ENCODE results near the gene S100A7A.
"Not testable (repeated sequence)": the region's sequence is repeated elsewhere in the genome, so short reads cannot be mapped to it uniquely, and the experiment has no call there.

The S100A7A gene

DNA sequence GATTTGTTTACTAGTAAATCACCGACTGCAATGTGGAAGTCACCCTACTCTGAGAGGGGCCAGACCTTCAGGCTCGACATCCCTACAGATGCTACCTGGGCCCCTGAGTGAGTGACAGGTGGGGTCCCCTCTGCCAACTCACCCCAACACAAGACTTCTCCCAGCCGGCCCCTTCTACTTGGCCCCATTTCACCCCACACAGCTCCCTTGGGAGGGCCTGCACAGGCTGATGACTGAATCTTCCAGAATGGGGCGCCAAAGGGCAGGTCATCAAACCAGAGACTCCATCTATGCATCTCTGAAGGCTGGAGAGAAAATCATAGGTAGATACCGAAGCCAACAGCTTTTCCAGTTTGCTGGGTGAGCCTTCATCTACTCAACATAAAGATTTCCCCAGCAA lies 16.1 kb upstream of the S100A7A start:
- Mint-ChIP-seq H3K4me3 (no peak overlapping the region), H3K36me3 (no peaks in the 10 kb centered on the region), H3K27ac (no peak overlapping the region), H3K9me3 (no peaks in the 10 kb centered on the region), H3K4me1 (no peaks in the 10 kb centered on the region), H3K27me3 (peaks cover 12% of the 10 kb centered on the region)
- DNase-seq: no peak
- CTCF ChIA-PET: interaction anchor here (1.7 to 1.8 kb wide), 2 partner anchors 44 to 95 kb away, joined by 4 to 6 read pairs; no protein-coding TSS in a partner anchor

DNA sequence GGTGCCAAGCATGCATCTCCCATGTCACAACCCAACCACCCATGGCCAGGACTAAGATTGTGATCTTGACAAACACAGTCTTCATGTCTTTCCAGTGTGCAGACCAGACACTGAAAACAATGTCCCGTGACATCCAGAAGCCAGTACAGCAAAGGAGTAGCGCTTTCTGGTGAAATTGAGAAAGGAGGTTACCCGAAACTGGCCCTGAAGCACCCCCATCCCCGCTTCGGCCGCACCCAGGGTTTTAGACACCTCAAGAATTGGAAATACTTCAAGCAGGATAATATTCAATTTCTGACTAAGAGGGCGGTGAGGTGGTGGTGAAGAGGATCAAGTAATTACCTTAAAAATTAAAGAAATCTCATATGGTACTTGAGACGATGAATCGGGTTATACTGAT lies 14.9 kb upstream of the S100A7A start:
- peaks cover 18% of the 10 kb centered on the region for H3K27me3 Mint-ChIP-seq
- H3K27ac Mint-ChIP-seq: no peak overlapping the region
- H3K36me3 Mint-ChIP-seq: no peaks in the 10 kb centered on the region
- no peaks in the 10 kb centered on the region for H3K9me3 Mint-ChIP-seq
- CTCF ChIA-PET: interaction anchor here (0.7 to 1.7 kb wide), 2 partner anchors 39 to 94 kb away, joined by 4 to 6 read pairs; no protein-coding TSS in a partner anchor
- no peak overlapping the region for H3K4me3 Mint-ChIP-seq
- no peak for DNase-seq
- H3K4me1 Mint-ChIP-seq: peaks cover 2% of the 10 kb centered on the region

DNA sequence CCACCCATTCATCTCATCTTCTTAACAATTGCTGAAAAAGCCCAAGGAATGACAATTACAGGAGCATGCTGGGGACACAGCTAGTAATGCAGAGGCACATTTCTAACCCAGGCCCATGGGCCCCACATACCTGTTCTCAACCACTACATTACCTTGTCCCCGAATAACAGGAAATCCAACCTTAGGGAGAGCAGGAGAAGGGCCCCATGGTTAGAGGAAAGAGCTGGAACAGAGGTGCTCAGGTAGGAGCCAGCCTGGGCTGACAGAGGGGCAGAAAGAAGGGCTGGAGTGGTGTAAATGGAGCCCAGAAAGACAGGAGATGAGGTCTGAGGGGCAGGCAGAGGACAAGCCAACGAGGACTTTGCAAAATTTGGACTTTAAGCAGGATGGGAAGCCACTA lies 14.1 kb upstream of the S100A7A start:
- Mint-ChIP-seq H3K4me3 (no peak overlapping the region), H3K27ac (no peak overlapping the region), H3K36me3 (no peaks in the 10 kb centered on the region), H3K27me3 (peaks cover 20% of the 10 kb centered on the region), H3K9me3 (no peaks in the 10 kb centered on the region), H3K4me1 (peaks cover 10% of the 10 kb centered on the region)
- CTCF ChIA-PET: interaction anchor here (3.5 kb wide), 1 partner anchor 47 kb away, joined by 15 read pairs; no protein-coding TSS in a partner anchor
- no peak for DNase-seq

DNA sequence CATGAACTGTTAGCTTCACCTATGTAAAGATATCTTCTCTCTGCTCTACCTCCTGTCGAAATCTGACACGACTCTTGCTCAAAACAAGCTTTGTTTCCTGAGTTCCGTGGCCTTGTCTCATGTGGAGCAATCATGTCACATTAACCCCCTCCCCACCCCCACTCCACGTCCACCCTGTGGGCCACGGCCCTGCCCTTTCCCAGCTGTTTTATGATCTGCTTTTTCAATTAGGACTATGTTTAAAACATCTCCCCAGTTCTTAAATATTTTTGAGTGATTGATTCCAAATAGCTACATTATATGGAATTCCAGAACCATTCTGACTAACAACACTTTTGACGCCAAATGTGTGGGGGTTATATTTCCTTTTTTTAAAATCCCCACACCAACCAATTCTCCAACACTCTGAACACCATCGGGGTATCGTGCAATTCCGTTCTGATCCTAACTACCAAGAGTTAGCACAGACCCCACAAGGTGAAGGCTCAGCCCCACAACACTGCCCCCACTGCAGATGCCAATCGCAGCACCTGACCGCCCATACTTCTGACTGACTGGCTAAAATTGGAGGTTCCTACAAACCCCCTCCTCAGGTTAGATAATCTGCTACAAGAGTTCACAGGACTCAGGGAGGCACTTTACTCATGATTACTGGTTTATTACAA lies 12.8 kb upstream of the S100A7A start:
- Mint-ChIP-seq H3K27ac (no peak overlapping the region), H3K4me3 (no peak overlapping the region), H3K36me3 (no peaks in the 10 kb centered on the region), H3K27me3 (peaks cover 21% of the 10 kb centered on the region), H3K4me1 (peaks cover 16% of the 10 kb centered on the region), H3K9me3 (no peaks in the 10 kb centered on the region)
- CTCF ChIA-PET: interaction anchor here (1.3 to 3.5 kb wide), 4 partner anchors 8 to 50 kb away, joined by 3 to 15 read pairs (median 8); partner anchors contain the start of gene S100A9
- no peak for DNase-seq

DNA sequence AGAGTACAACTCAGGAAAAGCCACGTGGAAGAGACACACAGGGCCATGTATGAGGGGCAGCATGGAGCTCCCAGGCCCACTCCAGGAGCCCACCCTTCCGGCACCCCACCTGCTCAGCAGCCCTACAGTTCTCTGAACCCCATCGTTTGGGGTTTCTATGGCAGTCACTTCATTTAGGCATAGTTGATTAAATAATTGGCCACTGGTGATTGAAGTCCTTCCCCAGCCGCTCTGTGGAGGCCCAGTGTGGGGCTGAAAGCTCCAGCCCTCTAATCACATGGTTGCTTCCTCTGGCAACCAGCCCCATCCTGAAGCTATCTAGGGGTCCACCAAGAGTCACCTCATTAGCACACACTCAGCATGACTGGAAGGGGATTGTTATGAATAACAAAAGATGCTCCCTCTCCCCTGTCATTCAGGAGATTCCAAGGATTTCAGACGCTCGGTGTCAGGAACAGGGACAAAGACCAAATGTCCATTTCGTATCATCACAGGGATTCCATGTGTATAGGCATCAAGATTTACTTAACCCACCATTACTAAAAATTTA lies 12.2 kb upstream of the S100A7A start:
- Mint-ChIP-seq H3K27me3 (peaks cover 21% of the 10 kb centered on the region), H3K4me1 (peaks cover 16% of the 10 kb centered on the region), H3K36me3 (no peaks in the 10 kb centered on the region), H3K27ac (no peak overlapping the region), H3K9me3 (no peaks in the 10 kb centered on the region), H3K4me3 (no peak overlapping the region)
- DNase-seq: no peak
- CTCF ChIA-PET: interaction anchor here (0.5 to 3.5 kb wide), 7 partner anchors 9 to 75 kb away, joined by 3 to 15 read pairs (median 3); partner anchors contain the start of gene S100A9

DNA sequence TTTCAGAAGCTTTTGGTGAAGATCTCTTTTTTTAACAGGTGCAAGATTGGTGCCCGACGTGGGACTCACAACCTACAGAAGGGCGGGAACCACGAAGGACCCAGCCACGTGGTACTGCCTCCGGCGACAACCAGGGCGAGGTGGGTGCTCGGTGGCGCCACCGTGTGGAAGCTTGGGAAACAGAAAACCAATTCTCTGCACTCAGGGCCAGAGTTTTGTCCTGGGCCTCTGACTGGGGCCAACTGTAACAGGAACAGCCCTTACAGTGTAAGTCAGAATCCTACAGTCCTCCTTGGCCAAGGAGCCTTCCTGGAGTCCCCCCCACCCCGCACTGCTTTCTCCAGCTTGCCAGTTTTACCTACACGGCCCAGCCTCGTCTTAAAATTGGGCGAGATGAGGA lies 11.6 kb upstream of the S100A7A start:
- no peak overlapping the region for H3K4me3 Mint-ChIP-seq
- CTCF ChIA-PET: interaction anchor here (0.6 to 3.5 kb wide), 6 partner anchors 9 to 52 kb away, joined by 3 to 15 read pairs (median 6); partner anchors contain the start of gene S100A9
- DNase-seq: peak; percentile 65
- H3K27me3 Mint-ChIP-seq: peaks cover 21% of the 10 kb centered on the region
- no peak overlapping the region for H3K27ac Mint-ChIP-seq
- no peaks in the 10 kb centered on the region for H3K36me3 Mint-ChIP-seq
- H3K4me1 Mint-ChIP-seq: peaks cover 16% of the 10 kb centered on the region
- no peaks in the 10 kb centered on the region for H3K9me3 Mint-ChIP-seq

DNA sequence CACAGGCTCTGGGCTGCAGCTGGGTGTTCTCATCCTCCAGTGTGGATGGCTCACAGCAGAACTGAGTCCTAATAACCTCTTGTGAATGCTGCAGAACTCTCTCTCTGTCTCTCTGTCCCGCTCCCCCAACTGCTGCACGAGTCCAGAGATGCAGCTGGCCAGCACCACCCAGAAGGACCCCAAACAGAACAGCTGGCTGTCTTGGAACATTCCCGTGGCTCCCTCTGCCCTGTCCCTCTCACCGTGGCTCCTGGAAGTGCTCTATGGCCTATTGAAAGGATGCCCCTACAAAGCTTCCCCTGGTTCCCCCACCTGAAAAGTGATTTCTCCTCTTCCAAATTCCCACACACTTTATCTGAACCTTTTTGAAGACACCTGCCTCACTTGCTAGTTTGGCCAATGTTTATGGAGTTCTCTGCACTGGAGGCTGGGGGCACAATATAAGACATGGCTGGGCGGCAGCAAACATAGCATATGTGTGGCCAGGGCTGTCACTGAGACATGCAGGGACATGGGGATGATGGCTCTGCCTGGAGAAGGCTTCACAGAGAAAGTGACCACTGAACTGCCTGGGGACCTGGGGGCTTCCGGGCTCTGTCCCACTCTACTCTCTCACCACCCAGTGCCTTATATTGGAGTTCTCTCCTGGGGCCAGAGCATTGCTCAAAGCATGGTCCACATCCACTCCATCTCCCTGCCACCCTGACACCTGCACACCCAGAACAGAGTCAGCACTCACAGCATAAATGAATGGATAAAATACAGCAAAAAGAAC lies 10.3 kb upstream of the S100A7A start:
- H3K36me3 Mint-ChIP-seq, H3K27ac Mint-ChIP-seq, DNase-seq, H3K9me3 Mint-ChIP-seq, H3K4me3 Mint-ChIP-seq: not testable (repeated sequence)
- CTCF ChIA-PET: interaction anchor here (4.3 kb wide), 1 partner anchor 53 kb away, joined by 21 read pairs; no protein-coding TSS in a partner anchor
- Mint-ChIP-seq H3K27me3 (peaks cover 21% of the 10 kb centered on the region), H3K4me1 (peaks cover 16% of the 10 kb centered on the region)

DNA sequence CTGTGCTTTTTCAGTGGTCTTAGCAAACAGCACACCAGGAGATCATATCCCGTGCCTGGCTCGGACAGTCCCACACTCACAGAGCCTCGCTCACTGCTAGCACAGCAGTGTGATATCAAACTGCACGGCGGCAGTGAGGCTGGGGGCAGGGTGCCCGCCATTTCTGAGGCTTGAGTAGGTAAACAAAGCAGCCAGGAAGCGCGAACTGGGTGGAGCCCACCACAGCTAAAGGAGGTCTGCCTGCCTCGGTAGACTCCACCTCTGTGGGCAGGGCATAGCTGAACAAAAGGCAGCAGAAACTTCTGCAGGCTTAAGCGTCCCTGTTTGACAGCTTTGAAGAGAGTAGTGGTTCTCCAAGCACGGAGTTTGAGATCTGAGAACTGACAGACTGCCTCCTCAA lies 9.0 kb upstream of the S100A7A start:
- not testable (repeated sequence) for H3K9me3 Mint-ChIP-seq, H3K4me3 Mint-ChIP-seq, H3K27ac Mint-ChIP-seq, H3K36me3 Mint-ChIP-seq
- peak; percentile 34 for DNase-seq
- CTCF ChIA-PET: interaction anchor here (1.9 to 4.3 kb wide), 2 partner anchors 52 to 54 kb away, joined by 7 to 21 read pairs; no protein-coding TSS in a partner anchor
- H3K27me3 Mint-ChIP-seq: peaks cover 21% of the 10 kb centered on the region
- H3K4me1 Mint-ChIP-seq: peaks cover 16% of the 10 kb centered on the region

DNA sequence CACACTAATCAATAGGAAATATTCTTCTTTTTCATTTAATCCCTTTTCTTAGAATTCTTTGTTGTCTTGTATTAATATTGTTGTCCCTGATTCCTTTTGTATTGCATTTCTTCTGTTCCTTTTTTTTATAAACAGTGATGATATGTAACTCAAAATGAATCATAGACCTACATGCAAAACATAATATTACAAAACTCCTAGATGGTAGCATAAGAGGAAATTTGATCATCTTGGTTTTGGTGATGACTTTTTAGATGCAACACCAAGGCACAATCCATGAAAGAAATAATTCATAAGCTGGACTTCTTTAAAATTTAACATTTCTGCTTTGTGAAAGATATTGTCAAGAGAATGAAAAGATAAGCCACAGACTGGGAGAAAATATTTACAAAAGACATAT lies 2.4 kb upstream of the S100A7A start:
- H3K27me3 Mint-ChIP-seq, CTCF ChIA-PET, H3K9me3 Mint-ChIP-seq, H3K4me3 Mint-ChIP-seq, H3K36me3 Mint-ChIP-seq, H3K4me1 Mint-ChIP-seq, H3K27ac Mint-ChIP-seq, DNase-seq: not testable (repeated sequence)

DNA sequence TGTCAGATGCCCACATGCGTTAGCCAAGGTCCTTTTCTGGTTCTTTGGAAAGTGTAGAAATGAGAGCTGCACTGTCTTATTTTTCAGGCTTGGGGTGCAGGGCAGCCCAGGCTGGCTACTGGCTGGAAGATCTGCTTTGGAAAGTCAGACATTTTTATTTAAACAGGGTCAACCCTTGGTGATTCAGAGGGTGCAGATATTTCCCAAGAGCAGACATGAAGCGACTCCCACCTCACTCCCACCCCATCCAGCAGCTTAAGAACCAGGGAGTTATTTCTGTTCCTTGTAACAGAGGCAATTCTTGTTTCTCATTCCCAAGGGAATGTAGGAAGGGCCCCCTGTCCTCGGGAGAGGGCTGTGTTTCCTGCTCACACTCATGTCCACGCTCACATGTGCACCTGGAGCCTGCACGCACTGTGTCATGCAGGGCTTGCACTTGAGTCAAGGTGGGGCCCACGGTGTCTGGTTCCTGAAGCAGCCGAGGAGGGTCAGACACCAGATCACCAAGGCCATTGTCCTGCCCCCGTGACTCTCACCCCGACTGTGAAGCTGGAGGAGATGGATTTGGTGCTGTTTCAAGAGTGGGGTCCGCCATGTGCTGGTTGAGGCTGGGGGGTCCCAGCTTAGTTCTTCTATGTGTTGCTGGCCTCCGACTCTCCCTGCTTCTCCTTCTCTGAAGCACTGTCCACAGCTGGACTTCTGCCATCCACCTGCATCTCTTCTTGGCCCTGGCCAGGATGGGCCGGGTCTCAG lies 992 bp downstream of the S100A7A start:
- DNase-seq: no peak
- H3K36me3 Mint-ChIP-seq: no peaks in the 10 kb centered on the region
- CTCF ChIA-PET: no interaction called here
- no peak overlapping the region for H3K4me3 Mint-ChIP-seq
- H3K27me3 Mint-ChIP-seq: no peaks in the 10 kb centered on the region
- no peaks in the 10 kb centered on the region for H3K9me3 Mint-ChIP-seq
- H3K27ac Mint-ChIP-seq: no peak overlapping the region
- no peaks in the 10 kb centered on the region for H3K4me1 Mint-ChIP-seq

DNA sequence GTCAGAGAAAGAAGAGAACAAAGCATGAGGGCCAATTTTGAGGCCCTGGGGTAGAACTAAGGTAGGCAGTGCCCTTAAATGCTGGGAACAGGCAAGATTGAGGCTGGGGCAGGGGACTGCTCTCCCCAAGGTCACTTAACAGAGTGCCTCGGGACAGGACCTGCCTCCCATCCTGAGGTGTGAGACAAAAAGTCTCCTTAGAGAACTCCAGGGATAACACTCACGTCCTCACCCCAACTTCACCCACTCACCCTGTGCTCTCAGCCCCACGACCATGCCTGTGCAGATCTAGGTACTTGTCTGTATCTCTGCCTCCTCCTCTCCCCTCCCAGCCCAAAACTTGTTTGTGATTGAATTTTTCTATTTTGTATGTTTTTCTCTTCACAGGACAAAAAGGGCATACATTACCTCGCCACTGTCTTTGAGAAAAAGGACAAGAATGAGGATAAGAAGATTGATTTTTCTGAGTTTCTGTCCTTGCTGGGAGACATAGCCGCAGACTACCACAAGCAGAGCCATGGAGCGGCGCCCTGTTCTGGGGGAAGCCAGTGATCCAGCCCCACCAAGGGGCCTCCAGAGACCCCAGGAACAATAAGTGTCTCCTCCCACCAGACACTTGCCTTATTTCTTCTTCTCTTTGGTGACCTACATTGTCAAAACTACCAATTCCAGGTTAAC lies 2.6 kb downstream of the S100A7A start:
- CTCF ChIA-PET, H3K4me1 Mint-ChIP-seq, H3K27ac Mint-ChIP-seq, H3K36me3 Mint-ChIP-seq, DNase-seq, H3K4me3 Mint-ChIP-seq, H3K9me3 Mint-ChIP-seq, H3K27me3 Mint-ChIP-seq: not testable (repeated sequence)

DNA sequence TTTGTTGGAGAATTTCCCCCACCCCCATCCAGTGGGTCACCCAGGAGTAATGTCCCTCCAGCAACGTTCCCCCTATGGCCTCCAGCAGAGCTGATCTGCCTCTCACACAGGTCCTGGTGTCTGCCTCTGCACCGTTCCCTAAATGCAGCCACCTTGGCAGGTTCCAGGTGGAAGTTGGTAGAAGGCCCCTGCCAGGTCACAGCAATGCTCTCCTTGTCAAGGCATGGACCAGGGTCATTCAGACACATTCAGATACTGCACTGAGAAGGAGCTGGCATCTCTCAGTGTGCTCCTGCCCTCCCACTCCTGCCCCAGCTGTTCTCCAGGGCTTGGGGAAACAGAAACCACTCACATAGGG lies 3.1 kb downstream of the S100A7A start:
- CTCF ChIA-PET, H3K4me1 Mint-ChIP-seq, H3K9me3 Mint-ChIP-seq, H3K27ac Mint-ChIP-seq, H3K36me3 Mint-ChIP-seq, H3K27me3 Mint-ChIP-seq, H3K4me3 Mint-ChIP-seq, DNase-seq: not testable (repeated sequence)

DNA sequence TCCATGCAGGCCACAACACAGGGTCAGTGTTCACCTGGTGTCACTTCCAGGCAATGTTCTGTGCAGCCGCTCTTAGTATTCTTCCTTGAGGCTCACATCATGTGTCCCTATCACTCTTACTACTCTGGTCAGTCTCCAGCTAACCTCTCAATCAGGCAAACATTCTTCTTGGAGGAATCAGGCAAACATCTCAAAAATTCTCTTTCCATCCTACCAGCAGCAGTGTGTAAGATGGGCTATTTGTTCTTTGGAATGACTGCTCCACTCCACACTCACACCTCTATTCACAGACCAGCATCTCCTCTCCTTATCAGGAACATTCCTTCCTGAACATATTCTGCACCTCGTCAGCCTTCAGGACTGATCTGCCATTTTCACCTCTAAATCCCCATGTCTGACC lies 4.0 kb downstream of the S100A7A start:
- Mint-ChIP-seq H3K4me1 (no peaks in the 10 kb centered on the region), H3K36me3 (no peaks in the 10 kb centered on the region), H3K4me3 (no peak overlapping the region), H3K9me3 (no peaks in the 10 kb centered on the region), H3K27me3 (no peaks in the 10 kb centered on the region), H3K27ac (no peak overlapping the region)
- DNase-seq: no peak
- CTCF ChIA-PET: no interaction called here

All from activated naive CD4-positive, alpha-beta T cell treated with anti-CD3 and anti-CD28 coated beads, Interleukin-2, amount 10 ng/mL, durations not matched to agents 7 days and 5 days (primary cell).